Inflammatory macrophage treated with lipopolysaccharide for 4 hours (primary cell): ENCODE measurements around the gene KCNJ6.

Experiments used
- DNase-seq: peaks from one replicate; pipeline ENCODE4 v3.0.0-alpha.2; 2020

Gene KCNJ6

GRCh38 chr21:37631319-37632117 is 284.7 kb downstream of the KCNJ6 start:
- DNase-seq, result no peak

DNA sequence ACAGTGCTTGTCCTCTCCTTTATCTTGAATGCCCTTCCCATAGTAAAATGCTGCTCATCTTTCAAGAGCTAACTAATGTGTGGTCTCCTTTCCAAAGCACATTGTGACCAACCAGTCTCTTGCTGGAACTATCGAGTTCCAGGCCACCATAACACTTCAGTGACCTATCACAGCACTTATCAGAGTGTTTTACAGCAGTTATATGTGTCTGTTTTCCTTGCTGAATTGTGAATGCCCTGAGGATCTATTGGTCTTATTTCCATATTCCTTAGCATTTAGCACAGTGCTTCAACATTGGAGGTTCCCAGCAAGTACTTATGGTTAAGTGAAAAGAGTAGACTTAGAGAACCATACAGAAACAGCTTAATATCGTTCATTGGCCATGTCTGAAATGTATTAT is 285.4 kb downstream of the KCNJ6 start:
- no peak for DNase-seq

DNA sequence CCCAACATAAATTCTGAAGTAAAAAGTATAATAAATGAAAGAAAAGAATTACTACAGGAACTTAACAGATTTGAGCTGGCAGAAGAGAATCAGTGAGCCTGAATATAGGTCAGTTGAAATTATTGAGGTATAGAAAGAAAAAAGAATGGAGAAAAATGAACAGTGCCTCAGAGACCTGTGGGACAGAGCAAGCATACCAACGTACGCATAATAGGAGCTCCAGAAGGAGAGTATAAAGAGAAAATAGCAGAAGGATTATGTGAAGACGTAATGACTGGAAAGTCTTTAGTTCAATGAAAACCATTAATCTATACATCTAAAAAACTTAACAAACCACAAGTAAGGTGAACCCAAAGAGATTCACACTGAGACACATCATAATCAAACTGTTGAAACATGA is 287.9 kb downstream of the KCNJ6 start:
- no peak for DNase-seq

GRCh38 chr21:37627561-37627960 is 288.7 kb downstream of the KCNJ6 start:
- no peak for DNase-seq

DNA sequence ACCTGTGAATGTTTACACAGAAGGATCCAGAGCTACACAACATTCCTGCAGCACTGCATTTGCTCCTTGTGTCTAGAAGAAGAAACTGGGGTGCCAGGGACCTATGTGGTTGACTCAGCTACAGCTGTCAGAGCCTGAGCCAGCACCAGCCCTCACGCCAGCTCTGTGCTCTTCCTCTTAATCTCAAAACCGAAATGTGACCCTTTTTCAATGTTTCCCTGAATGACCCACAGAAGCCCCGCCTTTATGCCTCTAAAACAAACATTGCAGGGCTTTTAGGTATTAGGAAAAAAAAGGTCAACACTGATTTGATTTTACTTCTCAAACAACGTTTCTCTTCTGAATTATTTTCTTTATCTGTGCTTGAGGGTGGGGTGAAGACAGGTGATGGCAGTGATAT is 289.2 kb downstream of the KCNJ6 start:
- DNase-seq, result no peak

GRCh38 chr21:37626320-37626719 is 289.9 kb downstream of the KCNJ6 start:
- no peak for DNase-seq

DNA sequence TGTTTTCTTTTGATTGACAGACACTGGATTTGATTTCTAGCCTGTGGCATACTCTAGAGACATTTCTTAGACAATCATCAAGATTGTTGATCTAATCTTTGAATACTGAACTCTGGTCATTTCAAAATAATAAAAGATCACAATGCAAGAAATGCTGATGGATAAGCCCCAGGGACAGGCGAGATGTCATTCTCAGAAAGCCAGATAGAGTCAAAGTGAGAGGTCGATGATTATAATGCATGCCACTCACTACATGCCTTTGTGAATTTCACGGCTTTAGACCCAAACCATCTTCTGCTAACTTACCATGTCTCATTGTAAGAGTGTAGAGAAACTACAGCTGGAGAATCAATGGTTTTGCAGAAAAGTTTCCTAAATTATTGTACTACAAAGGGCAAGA is 292.6 kb downstream of the KCNJ6 start:
- DNase-seq, result no peak

DNA sequence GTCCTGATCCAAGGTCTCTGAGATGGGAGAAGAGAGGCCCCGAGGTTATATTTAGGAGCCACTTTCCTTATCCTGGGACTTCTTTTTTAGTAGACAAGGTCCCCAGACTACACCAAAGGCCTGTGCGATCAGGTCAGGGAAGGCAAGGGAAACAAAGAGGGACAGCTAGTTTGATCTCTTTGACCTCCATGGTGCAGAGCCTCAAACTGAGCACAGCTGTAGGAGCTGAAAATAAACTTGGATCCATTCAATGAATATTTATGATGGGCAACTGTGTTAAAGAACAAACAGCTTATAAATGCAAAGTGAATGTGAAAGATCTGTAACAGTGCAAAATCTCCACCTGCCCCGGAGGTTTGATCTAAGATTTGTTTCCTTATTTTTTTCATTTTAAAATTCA is 293.1 kb downstream of the KCNJ6 start:
- no peak for DNase-seq

DNA sequence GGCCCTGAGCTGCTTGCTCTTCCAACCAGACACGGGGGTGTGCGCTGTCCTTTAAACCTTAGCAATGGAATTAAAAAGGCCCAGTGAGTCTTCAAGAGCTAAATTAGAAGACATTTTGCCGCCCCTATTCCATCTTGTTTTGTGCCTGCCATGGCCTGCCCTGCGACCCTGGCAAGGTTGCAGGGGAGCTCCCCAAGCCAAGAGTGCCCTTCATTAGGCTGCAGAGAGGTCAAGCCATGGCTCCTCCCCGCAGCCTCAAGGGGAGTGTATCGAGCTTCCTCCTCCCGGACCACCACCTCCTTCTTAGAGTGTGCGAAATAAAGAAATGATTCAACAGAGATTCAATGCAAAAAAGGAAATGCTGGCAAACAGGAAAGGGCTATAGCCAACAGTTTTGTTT is 293.5 kb downstream of the KCNJ6 start:
- DNase-seq, result no peak

- no peak for DNase-seq
These were observed 295.9 kb downstream of the KCNJ6 start for GRCh38 chr21:37620401-37620800.

- DNase-seq, result no peak
These were observed 296.7 kb downstream of the KCNJ6 start for GRCh38 chr21:37619464-37619974.

GRCh38 chr21:37618081-37618480 is 298.2 kb downstream of the KCNJ6 start:
- no peak for DNase-seq

DNA sequence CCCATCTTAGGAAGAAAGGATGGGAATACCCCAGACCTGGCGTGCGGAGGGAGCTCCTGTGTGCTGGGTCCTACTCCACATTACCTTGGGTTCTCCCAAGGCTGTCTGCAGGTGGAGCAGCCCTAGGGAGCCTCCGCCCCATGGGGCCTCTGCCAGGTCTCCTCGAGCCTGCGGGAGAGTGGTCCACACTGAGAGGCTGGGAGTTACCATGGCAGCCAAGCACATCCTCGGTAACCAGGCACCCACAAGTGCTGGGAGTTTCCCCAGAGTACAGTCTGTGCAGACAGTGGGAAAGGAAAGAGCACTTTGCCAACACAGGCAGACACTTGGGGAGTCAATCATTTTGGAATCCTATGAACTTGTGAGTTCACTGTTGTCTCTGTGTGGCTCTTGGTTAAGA is 300.3 kb downstream of the KCNJ6 start:
- DNase-seq, result no peak

DNA sequence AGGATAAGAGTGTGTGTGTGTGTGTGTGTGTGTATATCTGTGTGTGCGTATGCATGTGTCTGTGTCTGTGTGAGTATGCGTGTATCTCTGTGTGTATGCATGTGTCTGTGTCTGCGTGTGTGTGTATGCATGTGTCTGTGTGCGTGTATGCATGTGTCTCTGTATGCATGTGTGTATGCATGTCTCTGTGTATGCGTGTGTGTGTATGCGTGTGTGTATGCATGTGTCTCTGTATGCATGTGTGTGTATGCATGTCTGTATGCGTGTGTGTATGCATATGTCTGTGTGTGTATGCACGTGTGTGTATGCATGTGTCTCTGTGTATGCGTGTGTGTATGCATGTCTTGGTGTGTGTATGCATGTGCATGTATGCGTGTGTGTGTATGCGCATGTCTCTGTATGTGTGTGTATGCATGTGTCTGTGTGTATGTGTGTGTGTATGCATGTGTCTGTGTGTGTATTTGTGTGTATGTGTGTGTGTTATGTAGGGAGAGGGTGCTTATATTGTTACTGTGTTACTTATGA is 301.8 kb downstream of the KCNJ6 start:
- no peak for DNase-seq

- DNase-seq, result no peak
These were observed 309.2 kb downstream of the KCNJ6 start for GRCh38 chr21:37607081-37607480.

DNA sequence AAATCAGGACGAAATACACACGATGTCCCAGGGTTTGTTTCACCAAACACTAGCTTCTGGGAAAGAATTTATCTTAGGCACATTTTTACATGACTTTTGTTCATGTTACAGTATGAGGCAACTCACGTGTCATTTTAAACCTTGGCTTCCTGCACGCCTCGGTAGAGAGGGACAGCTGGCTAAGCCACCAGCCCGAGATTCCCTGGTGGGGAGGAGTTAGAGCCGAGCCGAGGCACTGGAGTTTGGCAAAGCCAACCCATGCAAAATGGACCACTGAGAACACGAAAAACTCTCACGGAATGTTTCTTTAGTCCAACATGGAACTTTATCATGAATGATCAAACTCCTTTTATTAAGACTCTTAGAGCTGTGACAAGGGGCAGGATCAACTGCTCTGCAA is 309.7 kb downstream of the KCNJ6 start:
- DNase-seq, result no peak

DNA sequence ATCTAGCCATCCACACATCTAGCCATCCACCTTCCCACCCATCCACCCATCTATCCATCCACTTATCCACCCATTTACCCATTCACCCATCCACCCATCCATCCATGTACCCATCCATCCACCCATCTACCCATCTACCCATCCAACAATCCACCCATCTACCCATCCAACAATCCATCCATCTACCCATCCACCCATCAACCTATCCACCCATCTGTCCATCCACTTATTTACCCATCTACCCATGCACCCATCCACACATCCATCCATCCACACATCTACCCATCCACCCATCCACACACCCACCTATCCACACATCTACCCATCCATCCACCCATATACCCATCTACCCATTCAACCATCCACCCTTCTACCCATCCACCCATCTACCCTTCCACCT is 311.3 kb downstream of the KCNJ6 start:
- DNase-seq, result no peak

- no peak for DNase-seq
These were observed 313.1 kb downstream of the KCNJ6 start for GRCh38 chr21:37603129-37603528.

DNA sequence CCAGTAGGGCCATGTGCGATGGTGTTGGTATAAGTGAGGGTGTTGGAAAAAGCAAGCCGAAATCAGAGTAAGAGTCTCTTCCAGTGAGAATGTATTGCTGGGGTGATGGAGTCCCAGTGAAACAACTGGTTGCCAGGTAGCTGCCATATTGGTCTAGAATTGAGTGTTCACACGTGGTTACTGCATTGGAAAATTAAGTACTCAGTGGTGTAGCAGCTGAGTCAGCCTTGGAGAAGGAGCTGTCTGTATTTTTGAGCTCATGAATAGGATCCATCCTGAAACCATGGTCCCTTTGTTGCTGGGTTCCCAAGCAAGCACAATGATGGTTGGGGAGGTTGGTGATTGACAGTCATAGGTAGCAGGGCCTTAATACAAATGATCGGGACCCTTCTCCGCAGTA is 314.3 kb downstream of the KCNJ6 start:
- DNase-seq, result no peak

DNA sequence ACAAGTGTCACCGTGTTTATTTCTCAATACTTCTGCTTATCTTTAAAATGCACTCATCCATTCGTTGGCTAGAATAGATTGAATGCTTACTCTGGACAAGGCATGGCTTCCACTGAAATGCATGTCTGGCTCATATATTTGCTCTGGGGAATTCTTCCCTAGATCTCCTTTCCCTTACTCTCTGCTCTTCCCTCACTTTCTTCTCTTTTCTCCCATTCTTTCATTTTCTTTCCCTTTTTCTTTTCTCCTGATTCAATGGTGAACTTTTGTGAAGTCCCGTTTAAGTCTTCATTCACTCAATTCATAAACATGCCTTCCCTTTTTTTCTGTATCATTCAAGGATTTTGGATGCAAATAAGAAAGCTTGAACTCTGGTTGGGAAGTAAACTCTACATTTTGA is 315.2 kb downstream of the KCNJ6 start:
- no peak for DNase-seq

DNA sequence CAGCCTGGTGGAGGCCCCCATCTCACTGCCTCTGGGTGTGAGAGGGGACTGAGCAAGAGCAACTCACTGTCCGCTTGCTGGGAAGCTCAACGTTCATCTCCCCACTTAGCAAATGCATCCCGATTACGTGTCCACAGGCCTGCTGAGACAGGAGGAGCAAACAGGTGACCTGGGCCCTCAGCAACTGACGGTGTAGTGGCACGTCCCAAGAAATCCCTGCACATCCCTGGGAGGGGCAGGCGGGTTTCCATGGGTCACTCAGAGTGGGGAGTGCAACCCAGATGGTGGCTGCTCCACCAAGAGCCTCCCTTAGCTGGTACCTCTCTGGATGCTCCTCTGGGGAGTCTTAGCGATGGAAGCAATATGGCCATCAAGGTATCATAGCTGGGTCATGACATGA is 320.3 kb downstream of the KCNJ6 start:
- DNase-seq, result no peak

- no peak for DNase-seq
These were observed 321.7 kb downstream of the KCNJ6 start for GRCh38 chr21:37594472-37594951.

DNA sequence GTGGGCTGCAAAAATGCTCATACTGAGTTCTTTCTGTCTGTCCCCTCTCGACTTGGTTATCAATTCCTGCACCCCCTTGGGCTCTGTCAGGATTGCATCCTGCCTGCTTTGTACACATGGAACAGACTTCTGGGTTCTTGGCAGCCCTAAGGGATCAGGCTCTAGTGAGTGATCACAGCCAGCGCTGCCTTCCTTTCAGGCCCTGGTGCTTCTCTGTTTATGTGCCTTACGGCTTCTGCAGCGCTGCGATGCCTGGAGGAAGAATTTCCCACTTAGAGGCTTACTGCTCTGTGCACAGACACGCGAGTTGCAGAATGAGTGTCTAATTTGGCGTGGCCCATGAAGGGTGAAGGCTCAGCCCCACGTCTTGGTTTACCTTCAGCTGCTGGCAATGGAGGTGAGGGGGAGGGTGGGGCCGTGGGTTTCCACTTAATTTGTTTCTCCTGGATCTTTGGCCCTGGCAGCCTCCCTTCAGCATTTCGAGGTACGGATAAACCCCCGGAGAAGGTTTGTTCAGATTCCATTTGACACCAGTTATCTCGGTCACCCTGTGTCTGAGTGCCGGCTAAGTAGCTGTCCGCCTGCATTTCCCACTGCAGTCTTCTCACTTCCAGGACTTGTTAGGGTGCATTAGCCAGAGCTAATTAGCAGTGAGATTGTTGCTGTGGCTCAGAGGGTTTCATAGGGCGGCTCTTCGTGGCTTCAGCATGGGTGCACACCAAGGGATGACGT is 322.4 kb downstream of the KCNJ6 start:
- DNase-seq, result no peak

GRCh38 chr21:37593015-37593414 is 323.2 kb downstream of the KCNJ6 start:
- no peak for DNase-seq
